OCI-LY7 (cell line): Measurements from ENCODE around the gene ARSK. TPM values are rescaled to one million over a fixed set of nuclear protein-coding genes. Genes with fewer than 3 reads are reported as not detected.

Experiments
- BruUV-seq: library from RNA; stranded (reverse); fragments of 400-500 nt; replicated peaks from 2 replicates; lab custom pipeline; 2021; lab: Mats Ljungman, UMichigan
- CTCF ChIA-PET: fragments of 300-600 bp; sonication (Branson Sonifier 250); formaldehyde crosslinking; loops from one replicate; lab custom pipeline; 2022; ENCODE audit warnings: antibody characterized with exemption; ENCODE audit not compliant: unreplicated experiment; lab: Charles Lee
- POLR2A ChIA-PET: fragments of 300-600 bp; sonication (Branson Sonifier 250); formaldehyde crosslinking; loops from one replicate; lab custom pipeline; 2022; ENCODE audit warnings: antibody characterized with exemption; lab: Charles Lee
- DNase-seq: peaks from one replicate; pipeline ENCODE4 v3.0.0-alpha.2; 2015; ENCODE audit warnings: low spot score
- H2AFZ ChIP-seq: fragments of 200-600 bp; sonication (generic), shearing (Covaris generic); 2 replicates; pipeline ENCODE4 v1.6.1; 2014; ENCODE audit warnings: mild to moderate bottlenecking, antibody characterized with exemption, low read length, moderate library complexity
- H3K27ac ChIP-seq: fragments of 200-600 bp; sonication (generic); 2 replicates; pipeline ENCODE4 v1.5.1; 2014; ENCODE audit warnings: mixed run types, low read depth, mild to moderate bottlenecking, moderate library complexity, low read length, inconsistent platforms; ENCODE audit not compliant: poor library complexity, severe bottlenecking
- H3K36me3 ChIP-seq: fragments of 200-600 bp; sonication (generic); 2 replicates; pipeline ENCODE4 v1.6.1; 2014; ENCODE audit warnings: mild to moderate bottlenecking, antibody characterized with exemption, low read length, moderate library complexity, mixed read lengths; ENCODE audit not compliant: insufficient read depth
- H3K4me1 ChIP-seq: fragments of 200-600 bp; sonication (generic); 2 replicates; pipeline ENCODE4 v1.5.1; 2014; ENCODE audit warnings: mild to moderate bottlenecking, low read length; ENCODE audit not compliant: insufficient read depth, poor library complexity, severe bottlenecking
- H3K4me2 ChIP-seq: fragments of 200-600 bp; sonication (generic); 2 replicates; pipeline ENCODE4 v1.6.1; 2014; ENCODE audit warnings: mild to moderate bottlenecking, low read length
- H3K4me3 ChIP-seq: fragments of 200-600 bp; sonication (generic); 2 replicates; pipeline ENCODE4 v1.5.1; 2014; ENCODE audit warnings: mild to moderate bottlenecking, low read depth, low read length; ENCODE audit not compliant: poor library complexity, severe bottlenecking
- H3K79me2 ChIP-seq: fragments of 200-600 bp; sonication (generic); 2 replicates; pipeline ENCODE4 v1.6.1; 2016; ENCODE audit warnings: low read depth, mild to moderate bottlenecking, low read length, moderate library complexity, mixed read lengths; ENCODE audit not compliant: insufficient read depth
- H3K9me2 ChIP-seq: fragments of 200-600 bp; sonication (generic); 2 replicates; pipeline ENCODE4 v1.6.1; 2016; ENCODE audit warnings: mild to moderate bottlenecking, low read length, mixed read lengths; ENCODE audit not compliant: insufficient read depth
- H3K9me3 ChIP-seq: fragments of 200-600 bp; sonication (generic); 2 replicates; pipeline ENCODE4 v1.6.1; 2014; ENCODE audit warnings: mild to moderate bottlenecking, mixed run types, low read length, mixed read lengths
- H4K20me1 ChIP-seq: fragments of 200-600 bp; sonication (generic); 2 replicates; pipeline ENCODE4 v1.6.1; 2014; ENCODE audit warnings: mild to moderate bottlenecking, antibody characterized with exemption, low read length, moderate library complexity, mixed read lengths; ENCODE audit not compliant: insufficient read depth
- CTCF ChIP-seq: fragments of 200-600 bp; sonication (generic); conservative IDR thresholded peaks from 2 replicates; pipeline ENCODE4 v1.5.1; 2014; ENCODE audit warnings: mild to moderate bottlenecking, antibody characterized with exemption, low read length, moderate library complexity, mixed read lengths
- EZH2phosphoT487 ChIP-seq: fragments of 200-600 bp; sonication (generic); IDR thresholded peaks from 2 replicates; pipeline ENCODE4 v1.6.1; 2018; ENCODE audit warnings: low read depth, borderline replicate concordance, mild to moderate bottlenecking, mixed run types, antibody characterized with exemption, low read length, moderate library complexity, mixed read lengths
- intact Hi-C: fragments of 100-400 bp; cut with micrococcal nuclease; formaldehyde crosslinking; loops from one replicate; pipeline ENCODE4 v1.10.0; 2022; ENCODE audit not compliant: unreplicated experiment
- total RNA-seq, 2 experiments: library from RNA; depleted of rRNA in 1 of 2; stranded (reverse); fragments of >200 nt in 1 of 2; shearing (Covaris generic) in 1 of 2; gene quantifications; 2 replicates each; pipeline ENCODE4 v1.2.3, GENCODE V29; 2014 to 2022

ARSK gene
- total RNA-seq, 2 experiments from 2014 or later: 5.2 to 5.9 TPM

- no peaks in the 10 kb centered on the region for H3K79me2 ChIP-seq
- no peaks in the 10 kb centered on the region for H3K4me1 ChIP-seq
- H3K27ac ChIP-seq: no peak overlapping the region
- no peak for TF ChIP-seq EZH2phosphoT487
- TF ChIP-seq CTCF: no peak
- H3K4me3 ChIP-seq: no peak overlapping the region
- no peaks in the 10 kb centered on the region for H4K20me1 ChIP-seq
- H3K4me2 ChIP-seq: no peak overlapping the region
- no peaks in the 10 kb centered on the region; the same call in 1 of the 2 replicates for H3K36me3 ChIP-seq
- H2AFZ ChIP-seq: no peak overlapping the region
- POLR2A ChIA-PET: interaction anchor here (1.4 kb wide), 1 partner anchor 19 kb away, joined by 4 read pairs; no protein-coding TSS in a partner anchor
- BruUV-seq: no TSS peak
- no peaks in the 10 kb centered on the region for H3K9me3 ChIP-seq
- no peak for DNase-seq
- no peaks in the 10 kb centered on the region for H3K9me2 ChIP-seq
- intact Hi-C loops: no loop called here
- CTCF ChIA-PET: no interaction called here
Observed at GRCh38 chr5:95563367-95563766, 8.5 kb downstream of the ARSK start.

GRCh38 chr5:95564450-95564849, 9.5 kb downstream of the ARSK start:
- ChIA-PET CTCF (no interaction called here), POLR2A (interaction anchor here (0.8 to 1.4 kb wide), 3 partner anchors 9 to 270 kb away, joined by 3 to 5 read pairs (median 4); no protein-coding TSS in a partner anchor)
- intact Hi-C loops: no loop called here
- Histone ChIP-seq H3K27ac (no peak overlapping the region), H3K9me2 (no peaks in the 10 kb centered on the region), H2AFZ (no peak overlapping the region), H3K9me3 (no peaks in the 10 kb centered on the region), H3K4me2 (no peak overlapping the region), H3K36me3 (peaks cover 2% of the 10 kb centered on the region; the same call in 1 of the 2 replicates), H3K79me2 (no peaks in the 10 kb centered on the region), H3K4me3 (no peak overlapping the region), H3K4me1 (no peaks in the 10 kb centered on the region), H4K20me1 (no peaks in the 10 kb centered on the region)
- DNase-seq: no peak
- BruUV-seq: no TSS peak
- no peak for TF ChIP-seq CTCF
- TF ChIP-seq EZH2phosphoT487: no peak

GRCh38 chr5:95565280-95565920, 10.5 kb downstream of the ARSK start:
- ChIA-PET POLR2A (interaction anchor here (0.9 kb wide), 1 partner anchor 16 kb away, joined by 4 read pairs; no protein-coding TSS in a partner anchor), CTCF (no interaction called here)
- TF ChIP-seq CTCF: no peak
- no peak for TF ChIP-seq EZH2phosphoT487
- Histone ChIP-seq H3K4me3 (no peak overlapping the region), H3K9me3 (no peaks in the 10 kb centered on the region), H3K79me2 (no peaks in the 10 kb centered on the region), H4K20me1 (no peaks in the 10 kb centered on the region), H3K4me2 (no peak overlapping the region), H2AFZ (no peak overlapping the region), H3K9me2 (no peaks in the 10 kb centered on the region), H3K36me3 (peaks cover 3% of the 10 kb centered on the region; the same call in 1 of the 2 replicates), H3K27ac (no peak overlapping the region), H3K4me1 (no peaks in the 10 kb centered on the region)
- intact Hi-C loops: no loop called here
- BruUV-seq: no TSS peak
- no peak for DNase-seq
